Ishikawa (cell line): Measurements from ENCODE around the gene EZR.

Experiments
- EGR1 ChIP-seq: IDR thresholded peaks from 2 replicates; pipeline ENCODE4 v1.6.1; 2012
- MAX ChIP-seq: IDR thresholded peaks from 2 replicates; pipeline ENCODE4 v1.6.1; 2012
- RAD21 ChIP-seq: IDR thresholded peaks from 2 replicates; pipeline ENCODE4 v1.6.1; 2012; ENCODE audit warnings: low read depth
- YY1 ChIP-seq: IDR thresholded peaks from 2 replicates; pipeline ENCODE4 v1.6.1; 2012; ENCODE audit warnings: low read depth

GRCh38 chr6:158768436-158768835 lies 50.7 kb downstream of the EZR start:
- TF ChIP-seq RAD21 (no peak), EGR1 (no peak), MAX (no peak), YY1 (no peak)
